ENCODE results near the gene HDAC4. TPM values are rescaled to one million over a fixed set of nuclear protein-coding genes. Genes with fewer than 3 reads are reported as not detected.

The HDAC4 gene
- total RNA-seq, 1 donor from 2014 or later = 46.2 TPM

DNA sequence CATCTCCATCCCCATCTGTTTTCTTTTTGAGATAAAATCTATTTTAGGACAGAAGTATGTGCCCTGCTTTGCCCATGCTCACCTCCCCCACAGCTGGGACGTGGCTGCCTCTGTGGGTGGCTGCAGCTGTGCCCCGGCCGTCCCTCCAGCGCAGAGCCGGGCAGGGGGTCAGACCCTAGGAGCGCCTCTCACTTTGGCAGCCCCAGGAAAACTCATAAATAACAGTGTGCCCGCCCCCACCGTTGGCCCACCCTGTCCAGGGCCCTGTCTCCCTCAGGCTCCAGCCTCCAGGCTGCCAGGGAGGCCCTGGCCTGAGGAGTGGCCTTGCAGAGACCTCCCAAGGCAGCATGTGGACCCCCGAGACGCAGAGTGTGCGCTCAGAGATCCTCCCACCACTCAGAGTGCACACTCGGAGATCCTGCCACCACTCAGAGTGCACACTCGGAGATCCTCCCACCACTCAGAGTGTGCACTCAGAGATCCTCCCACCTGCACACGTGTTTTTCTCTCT, 374.8 kb downstream of the HDAC4 start:
- no peaks in the 10 kb centered on the region for H3K36me3 Mint-ChIP-seq (ENCODE audit: insufficient read depth)
- DNase-seq (ENCODE audit: low spot score, unreplicated experiment) = no peak
- H3K9me3 Mint-ChIP-seq (ENCODE audit: low read depth) = no peaks in the 10 kb centered on the region
- no peak overlapping the region for H3K27ac Mint-ChIP-seq
- H3K4me3 Mint-ChIP-seq (ENCODE audit: low read depth) = no peak overlapping the region
- TF ChIP-seq, protein P1, sequence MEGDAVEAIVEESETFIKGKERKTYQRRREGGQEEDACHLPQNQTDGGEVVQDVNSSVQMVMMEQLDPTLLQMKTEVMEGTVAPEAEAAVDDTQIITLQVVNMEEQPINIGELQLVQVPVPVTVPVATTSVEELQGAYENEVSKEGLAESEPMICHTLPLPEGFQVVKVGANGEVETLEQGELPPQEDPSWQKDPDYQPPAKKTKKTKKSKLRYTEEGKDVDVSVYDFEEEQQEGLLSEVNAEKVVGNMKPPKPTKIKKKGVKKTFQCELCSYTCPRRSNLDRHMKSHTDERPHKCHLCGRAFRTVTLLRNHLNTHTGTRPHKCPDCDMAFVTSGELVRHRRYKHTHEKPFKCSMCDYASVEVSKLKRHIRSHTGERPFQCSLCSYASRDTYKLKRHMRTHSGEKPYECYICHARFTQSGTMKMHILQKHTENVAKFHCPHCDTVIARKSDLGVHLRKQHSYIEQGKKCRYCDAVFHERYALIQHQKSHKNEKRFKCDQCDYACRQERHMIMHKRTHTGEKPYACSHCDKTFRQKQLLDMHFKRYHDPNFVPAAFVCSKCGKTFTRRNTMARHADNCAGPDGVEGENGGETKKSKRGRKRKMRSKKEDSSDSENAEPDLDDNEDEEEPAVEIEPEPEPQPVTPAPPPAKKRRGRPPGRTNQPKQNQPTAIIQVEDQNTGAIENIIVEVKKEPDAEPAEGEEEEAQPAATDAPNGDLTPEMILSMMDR (IDR thresholded peaks at IDR 0.05; ENCODE audit: unreplicated experiment) = no peak
- peaks cover 9% of the 10 kb centered on the region for H3K4me1 Mint-ChIP-seq (ENCODE audit: low read depth)
- H3K27me3 Mint-ChIP-seq = peaks cover 33% of the 10 kb centered on the region

DNA sequence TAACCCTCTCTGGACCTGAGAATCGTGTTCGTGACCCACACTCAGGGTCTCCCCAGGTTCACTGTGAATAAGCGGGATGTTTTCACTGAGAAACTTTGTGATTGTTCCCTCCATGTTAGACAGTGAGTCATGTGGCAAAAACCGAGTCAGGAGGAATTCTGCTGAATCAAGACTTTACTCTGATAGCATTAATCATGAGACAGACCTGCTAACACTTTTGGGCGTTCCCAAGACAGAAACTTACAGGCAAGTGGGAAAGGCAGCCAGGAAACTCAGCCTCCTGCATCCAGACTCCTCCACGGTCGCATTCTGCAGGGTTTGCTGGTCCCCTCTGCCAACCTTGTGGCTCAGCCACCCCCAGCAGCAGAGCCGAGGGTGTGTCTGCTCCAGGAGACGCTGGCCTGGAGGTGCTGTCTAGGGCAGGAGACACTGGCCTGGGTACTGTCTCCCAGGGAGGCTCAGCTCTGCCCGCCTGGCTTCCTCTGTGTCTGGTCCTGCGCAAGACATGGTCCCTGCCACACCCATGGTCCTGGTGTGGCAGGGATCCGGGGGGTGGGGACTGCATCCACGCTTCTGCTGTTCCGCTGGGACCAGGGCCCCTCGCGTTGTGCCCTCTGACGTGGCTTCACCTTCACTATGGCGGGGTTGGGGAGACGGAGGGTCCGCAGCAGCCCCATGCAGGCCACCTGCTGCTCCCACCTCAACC, 375.6 kb downstream of the HDAC4 start:
- DNase-seq (ENCODE audit: low spot score, unreplicated experiment) = no peak
- H3K27me3 Mint-ChIP-seq = peaks cover 29% of the 10 kb centered on the region
- H3K4me1 Mint-ChIP-seq (ENCODE audit: low read depth) = peaks cover 9% of the 10 kb centered on the region
- TF ChIP-seq, protein P1 (IDR thresholded peaks at IDR 0.05; ENCODE audit: unreplicated experiment) = no peak
- H3K27ac Mint-ChIP-seq = peak overlapping the region; percentile 53
- no peak overlapping the region for H3K4me3 Mint-ChIP-seq (ENCODE audit: low read depth)
- no peaks in the 10 kb centered on the region for H3K9me3 Mint-ChIP-seq (ENCODE audit: low read depth)
- no peaks in the 10 kb centered on the region for H3K36me3 Mint-ChIP-seq (ENCODE audit: insufficient read depth)

DNA sequence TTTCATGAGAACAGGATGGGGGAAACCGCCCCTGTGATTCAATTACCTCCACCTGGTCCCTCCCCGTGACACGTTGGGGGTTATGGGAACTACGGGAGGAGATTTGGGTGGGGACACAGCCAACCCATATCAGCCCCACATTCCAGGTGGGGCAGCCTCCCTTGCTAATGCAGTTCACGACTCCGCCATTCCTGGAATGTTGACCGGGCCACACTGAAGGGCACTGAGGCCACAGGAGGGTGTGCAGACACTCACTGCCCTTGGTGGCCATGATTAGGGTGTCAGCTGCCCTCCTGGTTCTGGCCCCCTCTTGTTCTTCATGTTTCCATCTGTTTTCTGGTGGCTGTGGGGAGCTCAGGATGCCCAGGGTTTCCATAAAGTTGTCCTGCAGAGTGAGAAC, 376.6 kb downstream of the HDAC4 start:
- H3K27ac Mint-ChIP-seq = peak overlapping the region; percentile 53

DNA sequence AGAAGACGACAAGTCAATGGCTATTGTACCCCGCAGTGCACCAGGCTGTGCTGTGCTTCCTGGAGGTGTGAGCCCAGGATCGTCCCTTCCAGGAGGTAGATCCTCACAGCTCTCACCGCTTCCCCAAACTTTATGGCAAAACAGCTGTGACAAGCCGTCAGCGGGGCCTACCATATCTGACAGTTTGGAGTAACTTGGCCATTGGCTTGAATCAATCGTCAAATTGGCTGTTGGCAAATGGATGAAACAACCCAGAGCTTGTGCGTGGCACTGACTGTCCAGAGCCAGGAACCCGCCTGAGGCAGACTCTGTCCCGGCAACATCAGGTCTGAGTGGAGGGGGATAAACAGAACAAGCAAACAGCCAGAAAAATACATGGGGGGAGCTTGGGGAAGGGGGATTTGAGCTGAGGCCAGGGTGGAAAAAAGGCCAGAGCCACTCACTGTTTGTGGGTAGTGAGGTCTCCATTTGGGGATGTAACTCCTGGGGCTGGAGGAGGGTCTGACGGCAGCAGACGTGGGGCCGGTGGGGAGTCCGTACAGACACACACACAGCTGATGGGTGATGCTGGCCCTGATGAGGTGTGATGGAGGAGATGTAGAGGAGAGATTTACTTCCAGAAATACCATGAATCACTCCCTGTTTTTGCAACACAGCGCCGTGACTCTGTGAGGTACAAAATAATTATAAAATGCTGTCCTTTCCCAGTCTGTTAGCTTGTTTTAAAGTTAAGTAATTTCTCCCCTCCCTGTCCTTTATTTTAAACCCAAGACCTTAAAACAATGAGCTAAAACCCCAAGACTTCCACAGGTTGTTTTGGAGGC, 378.2 kb downstream of the HDAC4 start:
- TF ChIP-seq, protein P1 (IDR thresholded peaks at IDR 0.05; ENCODE audit: unreplicated experiment) = no peak
- H3K9me3 Mint-ChIP-seq (ENCODE audit: low read depth) = no peaks in the 10 kb centered on the region
- DNase-seq (ENCODE audit: low spot score, unreplicated experiment) = no peak
- H3K36me3 Mint-ChIP-seq (ENCODE audit: insufficient read depth) = no peaks in the 10 kb centered on the region
- H3K27me3 Mint-ChIP-seq = peaks cover 29% of the 10 kb centered on the region
- H3K4me1 Mint-ChIP-seq (ENCODE audit: low read depth) = peaks cover 9% of the 10 kb centered on the region
- H3K4me3 Mint-ChIP-seq (ENCODE audit: low read depth) = no peak overlapping the region
- H3K27ac Mint-ChIP-seq = no peak overlapping the region

More for the DNA sequence above, 376.6 kb downstream of the HDAC4 start:
- TF ChIP-seq, protein P1 (IDR thresholded peaks at IDR 0.05; ENCODE audit: unreplicated experiment) = no peak
- Mint-ChIP-seq H3K36me3 (ENCODE audit: insufficient read depth) (no peaks in the 10 kb centered on the region), H3K4me1 (ENCODE audit: low read depth) (peaks cover 9% of the 10 kb centered on the region), H3K27me3 (peaks cover 31% of the 10 kb centered on the region), H3K4me3 (ENCODE audit: low read depth) (no peak overlapping the region), H3K9me3 (ENCODE audit: low read depth) (no peaks in the 10 kb centered on the region)
- DNase-seq (ENCODE audit: low spot score, unreplicated experiment) = no peak

DNA sequence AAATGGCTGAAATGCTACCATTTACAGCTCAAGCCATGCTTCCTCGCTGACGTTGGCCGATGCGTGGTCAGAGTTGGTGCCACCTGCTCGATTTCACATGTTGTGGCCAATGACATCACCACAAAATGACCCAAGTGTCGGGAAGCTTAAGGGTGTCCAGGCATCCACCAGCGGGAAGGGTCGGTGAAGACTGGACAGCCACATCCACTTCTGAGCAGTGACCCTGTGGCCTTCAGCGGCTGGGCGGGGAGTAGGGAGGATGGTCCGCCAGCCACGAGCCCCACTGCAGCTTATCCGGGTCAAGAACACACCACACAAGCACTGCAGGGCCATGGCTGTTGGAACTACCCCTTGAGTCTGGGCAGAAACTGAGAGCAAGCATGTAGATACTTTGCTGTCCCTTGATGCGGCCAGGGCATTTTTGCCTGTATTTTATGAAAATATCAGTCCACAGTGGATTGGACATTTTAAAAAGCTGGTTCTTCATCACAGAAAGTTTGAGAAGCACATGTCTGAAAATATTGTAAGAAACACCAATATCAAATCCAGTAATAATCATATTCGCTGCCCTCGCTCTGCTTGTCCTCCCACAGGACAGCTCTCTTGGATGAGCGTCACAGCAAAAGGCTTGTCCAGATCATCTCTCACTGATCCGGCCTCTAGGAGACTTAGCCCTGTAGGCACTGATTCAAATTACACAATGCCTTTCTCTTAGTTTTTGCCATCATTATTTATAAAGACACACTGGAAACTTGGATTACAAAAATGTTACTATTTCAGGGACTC, 379.0 kb downstream of the HDAC4 start:
- Mint-ChIP-seq H3K4me1 (ENCODE audit: low read depth) (peaks cover 9% of the 10 kb centered on the region), H3K9me3 (ENCODE audit: low read depth) (no peaks in the 10 kb centered on the region), H3K4me3 (ENCODE audit: low read depth) (no peak overlapping the region), H3K36me3 (ENCODE audit: insufficient read depth) (no peaks in the 10 kb centered on the region), H3K27ac (no peak overlapping the region), H3K27me3 (peaks cover 28% of the 10 kb centered on the region)
- TF ChIP-seq, protein P1 (IDR thresholded peaks at IDR 0.05; ENCODE audit: unreplicated experiment) = no peak
- no peak for DNase-seq (ENCODE audit: low spot score, unreplicated experiment)
